HepG2 (cell line): ENCODE data around the gene MUC13. TPM values are rescaled to one million over a fixed set of nuclear protein-coding genes. Genes with fewer than 3 reads are reported as not detected.

Source experiments
- ATAC-seq: fragments of 200-7000 bp; cut with Tn5 transposase; 3 replicates; pipeline ENCODE4 v1.9.1; 2020; ENCODE audit warnings: mild to moderate bottlenecking, moderate library complexity
- BruUV-seq: library from RNA; stranded (reverse); fragments of 400-500 nt; replicated peaks from 2 replicates; lab custom pipeline; 2021; lab: Mats Ljungman, UMichigan
- CTCF ChIA-PET: fragments of 300-600 bp; formaldehyde crosslinking; extraction: SDS; loops from one replicate; lab custom pipeline; 2021; ENCODE audit warnings: low total read pairs, inconsistent platforms, low intra/inter-chr PET ratio; lab: Yijun Ruan, JAX
- POLR2A ChIA-PET: fragments of 350-600 bp; sonication (Branson Sonifier 250); formaldehyde crosslinking; loops from one replicate; lab custom pipeline; 2020; ENCODE audit warnings: antibody characterized with exemption, inconsistent platforms; lab: Yijun Ruan, JAX
- DNase-seq: peaks from one replicate; pipeline ENCODE4 v3.0.0-alpha.2; 2015; ENCODE audit warnings: low spot score
- FAIRE-seq: peaks from 3 replicates; lab custom pipeline; 2011; peaks lifted over from hg19 to GRCh38; lab: Jason Lieb, UNC
- H2AFZ ChIP-seq: one replicate; pipeline ENCODE4 v1.6.1; 2011; ENCODE audit warnings: low read length, inconsistent platforms
- H3K27ac ChIP-seq: fragments of 300-600 bp; 3 replicates; pipeline ENCODE4 v1.8.0; 2011; ENCODE audit warnings: mixed run types, mild to moderate bottlenecking, mixed read lengths, low read length, inconsistent platforms; ENCODE audit not compliant: insufficient read depth; ENCODE audit errors: extremely low read length
- H3K27me3 ChIP-seq, 2 experiments: fragments of 200-600 bp in 1 of 2; 2 replicates in 1 of 2; 3 replicates in 1 of 2; pipeline versions ENCODE4 v1.6.0 to v1.8.0; 2011; ENCODE audit warnings: low read length in 2 of 2, mild to moderate bottlenecking in 2 of 2, moderate library complexity in 2 of 2, inconsistent platforms in 1 of 2; ENCODE audit not compliant: insufficient read depth in 2 of 2, control insufficient read depth in 1 of 2
- H3K36me3 ChIP-seq, 2 experiments: fragments of 200-600 bp in 1 of 2; replicated peaks in 1 of 2; 2 replicates in 1 of 2; 3 replicates in 1 of 2; pipeline versions ENCODE4 v1.5.1 to v1.8.0; 2011; ENCODE audit warnings: low read length in 2 of 2, inconsistent platforms in 1 of 2; ENCODE audit not compliant: insufficient read depth in 2 of 2, control insufficient read depth in 1 of 2
- H3K4me1 ChIP-seq: 2 replicates; pipeline ENCODE4 v1.5.1; 2012; ENCODE audit warnings: low read length, inconsistent platforms; ENCODE audit not compliant: insufficient read depth
- H3K4me2 ChIP-seq: 2 replicates; pipeline ENCODE4 v1.6.0; 2011; ENCODE audit warnings: low read depth, low read length, inconsistent platforms
- H3K4me3 ChIP-seq, 3 experiments: fragments of 200-600 bp in 1 of 3; sonication (generic), shearing (Covaris generic) in 1 of 3; replicated peaks in 1 of 3; 2 replicates each; pipeline ENCODE4 v1.5.1; 2011 to 2016; ENCODE audit warnings: low read length in 3 of 3, inconsistent platforms in 2 of 3, low read depth in 2 of 3, mild to moderate bottlenecking in 2 of 3, control low read depth in 1 of 3, mixed read lengths in 1 of 3; ENCODE audit not compliant: insufficient read depth in 1 of 3
- H3K79me2 ChIP-seq: one replicate; pipeline ENCODE4 v1.6.1; 2011; ENCODE audit warnings: low read length, inconsistent platforms; ENCODE audit not compliant: insufficient read depth
- H3K9ac ChIP-seq: 2 replicates; pipeline ENCODE4 v1.6.0; 2011; ENCODE audit warnings: mild to moderate bottlenecking, low read depth, low read length, inconsistent platforms; ENCODE audit not compliant: insufficient read depth
- H3K9me3 ChIP-seq: 2 replicates; pipeline ENCODE4 v1.5.1; 2012; ENCODE audit warnings: mild to moderate bottlenecking, low read length
- H4K20me1 ChIP-seq: 2 replicates; pipeline ENCODE4 v1.6.0; 2011; ENCODE audit warnings: inconsistent platforms, mild to moderate bottlenecking, low read length, moderate library complexity; ENCODE audit not compliant: insufficient read depth
- ARID2 ChIP-seq: sonication (generic); formaldehyde crosslinking; IDR thresholded peaks from 2 replicates; pipeline ENCODE4 v1.8.1; 2022; ENCODE audit warnings: mild to moderate bottlenecking, missing genetic modification reagents, borderline replicate concordance
- TARDBP ChIP-seq: sonication (generic); formaldehyde crosslinking; IDR thresholded peaks from 2 replicates; pipeline ENCODE4 v1.8.0; 2022; ENCODE audit warnings: mild to moderate bottlenecking, missing genetic modification reagents
- THYN1 ChIP-seq: sonication (generic); formaldehyde crosslinking; IDR thresholded peaks from 2 replicates; pipeline ENCODE4 v1.8.1; 2023; ENCODE audit warnings: low read depth, mild to moderate bottlenecking, moderate library complexity, missing genetic modification reagents, borderline replicate concordance
- ZNF207 ChIP-seq: fragments of 450-650 bp; IDR thresholded peaks from 2 replicates; pipeline ENCODE4 v1.6.1; 2016; ENCODE audit warnings: antibody characterized with exemption, borderline replicate concordance
- ZZZ3 ChIP-seq: sonication (generic); formaldehyde crosslinking; IDR thresholded peaks from 2 replicates; pipeline ENCODE4 v1.4.0; 2020; ENCODE audit warnings: missing genetic modification reagents, mild to moderate bottlenecking, borderline replicate concordance
- WGBS: methylation state at CpG from one replicate; pipeline ENCODE4 v1.1.6; 2017; ENCODE audit warnings: low lambda C conversion rate; 5-methylcytosine and 5-hydroxymethylcytosine counted together
- in situ Hi-C: cut with HindIII; loops from 2 replicates; pipeline ENCODE4 v1.10.0; 2017; ENCODE audit warnings: low pct_unique_long_range_greater_than_20kb; ENCODE audit not compliant: extremely low pct_ligation_motif_present
- intact Hi-C: fragments of 100-400 bp; cut with micrococcal nuclease; formaldehyde crosslinking; loops from one replicate; pipeline ENCODE4 v1.10.0; 2022; ENCODE audit not compliant: unreplicated experiment
- polyA plus RNA-seq, 8 experiments: library from polyadenylated mRNA; depleted of rRNA in 3 of 8; stranded (reverse) in 7 of 8; unstranded in 1 of 8; fragments of >200 nt; fragmentation: Illumina TruSeq in 4 of 8; extraction: Trizol in 4 of 8; gene quantifications; 2 replicates each; pipeline versions ENCODE4 v1.2.1 to v1.2.3, GENCODE V29; 2011 to 2016; ENCODE audit warnings: low read depth in 4 of 8, missing spikeins in 1 of 8, mixed read lengths in 1 of 8; ENCODE audit not compliant: insufficient read depth in 1 of 8
- total RNA-seq, 5 experiments: library from RNA; depleted of rRNA; stranded (reverse); fragments of >200 nt; fragmentation: Illumina TruSeq; extraction: Trizol; gene quantifications; 2 replicates each; pipeline ENCODE4 v1.2.3, GENCODE V29; 2016; ENCODE audit warnings: low read depth in 1 of 5
- TF ChIP-seq, protein P1 (sequence below): IDR thresholded peaks from 2 replicates; pipeline ENCODE4 v1.6.1; 2016; ENCODE audit warnings: mild to moderate bottlenecking
- TF ChIP-seq, protein P2 (sequence below): sonication (generic); formaldehyde crosslinking; conservative IDR thresholded peaks from 2 replicates; pipeline ENCODE4 v1.4.0; 2020; ENCODE audit warnings: mild to moderate bottlenecking, missing genetic modification reagents, moderate library complexity
- TF ChIP-seq, protein P3 (sequence below): sonication (generic); formaldehyde crosslinking; IDR thresholded peaks from 2 replicates; pipeline ENCODE4 v1.5.0; 2020; ENCODE audit warnings: mild to moderate bottlenecking, missing genetic modification reagents
- TF ChIP-seq, protein P4 (sequence below): sonication (generic); formaldehyde crosslinking; conservative IDR thresholded peaks from 2 replicates; pipeline ENCODE4 v1.8.0; 2022; ENCODE audit warnings: low read depth, missing genetic modification reagents

Gene MUC13
- total and polyA plus RNA-seq, 2 of the 13 experiments (the other 11 are each of a cell fraction or from before 2014, with no cell fraction given): 0.04 to 1.2 TPM

DNA sequence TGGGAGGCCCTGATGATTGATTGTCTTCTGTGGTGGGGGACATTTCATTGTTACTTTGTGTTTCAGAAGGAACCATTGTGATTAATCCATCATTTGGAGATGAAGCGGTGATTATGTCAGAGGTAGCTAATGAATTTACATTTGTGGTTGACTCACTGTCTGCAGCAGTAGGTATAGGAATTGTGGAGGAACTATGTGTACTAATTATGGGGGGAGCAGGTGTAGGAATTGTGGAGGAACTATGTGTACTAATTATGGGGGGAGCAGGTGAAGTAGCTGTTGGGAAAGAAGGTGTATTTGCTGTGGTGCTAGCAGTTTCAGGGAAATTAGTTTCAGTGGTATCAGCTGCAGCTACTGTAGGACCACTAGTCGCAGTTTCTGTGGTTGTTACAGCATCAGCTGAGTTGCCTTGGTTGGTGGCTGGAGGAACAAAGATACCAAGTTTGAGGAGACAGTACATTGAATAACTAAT lies 6.9 kb downstream of the MUC13 start:
- CTCF ChIA-PET: interaction anchor here (1.6 kb wide), 1 partner anchor 237 kb away, joined by 9 read pairs; no protein-coding TSS in a partner anchor
- intact Hi-C loops: loop anchor here (2.0 to 10.0 kb wide), 4 partner anchors 59 to 657 kb away; no protein-coding TSS in a partner anchor
- Histone ChIP-seq H3K79me2 (no peaks in the 10 kb centered on the region), H3K4me1 (peaks cover 26% of the 10 kb centered on the region), H3K9ac (no peak overlapping the region), H3K4me3 (no peak overlapping the region), H3K4me2 (no peak overlapping the region), H2AFZ (no peak overlapping the region), H3K27me3 (no peaks in the 10 kb centered on the region), H3K27ac (no peak overlapping the region), H3K36me3 (no peaks in the 10 kb centered on the region), H4K20me1 (no peaks in the 10 kb centered on the region), H3K9me3 (no peaks in the 10 kb centered on the region)
- BruUV-seq: no TSS peak
- POLR2A ChIA-PET: no interaction called here
- ATAC-seq (no peak), DNase-seq (no peak), FAIRE-seq (no peak)
- in situ Hi-C loops: loop anchor here (5.0 kb wide), 1 partner anchor 240 kb away; no protein-coding TSS in a partner anchor
- WGBS: 86% methylated on average over 2 of the region's 2 CpGs
- TF ChIP-seq TARDBP (CRISPR knock-in tag): no peak
- TF ChIP-seq, protein P1, sequence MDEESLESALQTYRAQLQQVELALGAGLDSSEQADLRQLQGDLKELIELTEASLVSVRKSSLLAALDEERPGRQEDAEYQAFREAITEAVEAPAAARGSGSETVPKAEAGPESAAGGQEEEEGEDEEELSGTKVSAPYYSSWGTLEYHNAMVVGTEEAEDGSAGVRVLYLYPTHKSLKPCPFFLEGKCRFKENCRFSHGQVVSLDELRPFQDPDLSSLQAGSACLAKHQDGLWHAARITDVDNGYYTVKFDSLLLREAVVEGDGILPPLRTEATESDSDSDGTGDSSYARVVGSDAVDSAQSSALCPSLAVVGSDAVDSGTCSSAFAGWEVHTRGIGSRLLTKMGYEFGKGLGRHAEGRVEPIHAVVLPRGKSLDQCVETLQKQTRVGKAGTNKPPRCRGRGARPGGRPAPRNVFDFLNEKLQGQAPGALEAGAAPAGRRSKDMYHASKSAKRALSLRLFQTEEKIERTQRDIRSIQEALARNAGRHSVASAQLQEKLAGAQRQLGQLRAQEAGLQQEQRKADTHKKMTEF (CRISPR knock-in tag): no peak
- no peak for TF ChIP-seq ZNF207
- TF ChIP-seq, protein P2, sequence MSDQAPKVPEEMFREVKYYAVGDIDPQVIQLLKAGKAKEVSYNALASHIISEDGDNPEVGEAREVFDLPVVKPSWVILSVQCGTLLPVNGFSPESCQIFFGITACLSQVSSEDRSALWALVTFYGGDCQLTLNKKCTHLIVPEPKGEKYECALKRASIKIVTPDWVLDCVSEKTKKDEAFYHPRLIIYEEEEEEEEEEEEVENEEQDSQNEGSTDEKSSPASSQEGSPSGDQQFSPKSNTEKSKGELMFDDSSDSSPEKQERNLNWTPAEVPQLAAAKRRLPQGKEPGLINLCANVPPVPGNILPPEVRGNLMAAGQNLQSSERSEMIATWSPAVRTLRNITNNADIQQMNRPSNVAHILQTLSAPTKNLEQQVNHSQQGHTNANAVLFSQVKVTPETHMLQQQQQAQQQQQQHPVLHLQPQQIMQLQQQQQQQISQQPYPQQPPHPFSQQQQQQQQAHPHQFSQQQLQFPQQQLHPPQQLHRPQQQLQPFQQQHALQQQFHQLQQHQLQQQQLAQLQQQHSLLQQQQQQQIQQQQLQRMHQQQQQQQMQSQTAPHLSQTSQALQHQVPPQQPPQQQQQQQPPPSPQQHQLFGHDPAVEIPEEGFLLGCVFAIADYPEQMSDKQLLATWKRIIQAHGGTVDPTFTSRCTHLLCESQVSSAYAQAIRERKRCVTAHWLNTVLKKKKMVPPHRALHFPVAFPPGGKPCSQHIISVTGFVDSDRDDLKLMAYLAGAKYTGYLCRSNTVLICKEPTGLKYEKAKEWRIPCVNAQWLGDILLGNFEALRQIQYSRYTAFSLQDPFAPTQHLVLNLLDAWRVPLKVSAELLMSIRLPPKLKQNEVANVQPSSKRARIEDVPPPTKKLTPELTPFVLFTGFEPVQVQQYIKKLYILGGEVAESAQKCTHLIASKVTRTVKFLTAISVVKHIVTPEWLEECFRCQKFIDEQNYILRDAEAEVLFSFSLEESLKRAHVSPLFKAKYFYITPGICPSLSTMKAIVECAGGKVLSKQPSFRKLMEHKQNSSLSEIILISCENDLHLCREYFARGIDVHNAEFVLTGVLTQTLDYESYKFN: no peak
- TF ChIP-seq THYN1 (CRISPR knock-in tag): no peak
- TF ChIP-seq ARID2 (CRISPR knock-in tag): no peak
- no peak for TF ChIP-seq ZZZ3 (CRISPR knock-in tag)
- TF ChIP-seq, protein P3, sequence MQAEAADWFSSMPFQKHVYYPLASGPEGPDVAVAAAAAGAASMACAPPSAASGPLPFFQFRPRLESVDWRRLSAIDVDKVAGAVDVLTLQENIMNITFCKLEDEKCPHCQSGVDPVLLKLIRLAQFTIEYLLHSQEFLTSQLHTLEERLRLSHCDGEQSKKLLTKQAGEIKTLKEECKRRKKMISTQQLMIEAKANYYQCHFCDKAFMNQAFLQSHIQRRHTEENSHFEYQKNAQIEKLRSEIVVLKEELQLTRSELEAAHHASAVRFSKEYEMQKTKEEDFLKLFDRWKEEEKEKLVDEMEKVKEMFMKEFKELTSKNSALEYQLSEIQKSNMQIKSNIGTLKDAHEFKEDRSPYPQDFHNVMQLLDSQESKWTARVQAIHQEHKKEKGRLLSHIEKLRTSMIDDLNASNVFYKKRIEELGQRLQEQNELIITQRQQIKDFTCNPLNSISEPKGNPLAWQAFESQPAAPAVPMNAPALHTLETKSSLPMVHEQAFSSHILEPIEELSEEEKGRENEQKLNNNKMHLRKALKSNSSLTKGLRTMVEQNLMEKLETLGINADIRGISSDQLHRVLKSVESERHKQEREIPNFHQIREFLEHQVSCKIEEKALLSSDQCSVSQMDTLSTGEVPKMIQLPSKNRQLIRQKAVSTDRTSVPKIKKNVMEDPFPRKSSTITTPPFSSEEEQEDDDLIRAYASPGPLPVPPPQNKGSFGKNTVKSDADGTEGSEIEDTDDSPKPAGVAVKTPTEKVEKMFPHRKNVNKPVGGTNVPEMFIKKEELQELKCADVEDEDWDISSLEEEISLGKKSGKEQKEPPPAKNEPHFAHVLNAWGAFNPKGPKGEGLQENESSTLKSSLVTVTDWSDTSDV (CRISPR knock-in tag): no peak
- TF ChIP-seq, protein P4, sequence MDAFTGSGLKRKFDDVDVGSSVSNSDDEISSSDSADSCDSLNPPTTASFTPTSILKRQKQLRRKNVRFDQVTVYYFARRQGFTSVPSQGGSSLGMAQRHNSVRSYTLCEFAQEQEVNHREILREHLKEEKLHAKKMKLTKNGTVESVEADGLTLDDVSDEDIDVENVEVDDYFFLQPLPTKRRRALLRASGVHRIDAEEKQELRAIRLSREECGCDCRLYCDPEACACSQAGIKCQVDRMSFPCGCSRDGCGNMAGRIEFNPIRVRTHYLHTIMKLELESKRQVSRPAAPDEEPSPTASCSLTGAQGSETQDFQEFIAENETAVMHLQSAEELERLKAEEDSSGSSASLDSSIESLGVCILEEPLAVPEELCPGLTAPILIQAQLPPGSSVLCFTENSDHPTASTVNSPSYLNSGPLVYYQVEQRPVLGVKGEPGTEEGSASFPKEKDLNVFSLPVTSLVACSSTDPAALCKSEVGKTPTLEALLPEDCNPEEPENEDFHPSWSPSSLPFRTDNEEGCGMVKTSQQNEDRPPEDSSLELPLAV (CRISPR knock-in tag): no peak
